Measurements from ENCODE around the gene H3-3A.
"Not testable (repeated sequence)": the region's sequence is repeated elsewhere in the genome, so short reads cannot be mapped to it uniquely, and the experiment has no call there.

DNA sequence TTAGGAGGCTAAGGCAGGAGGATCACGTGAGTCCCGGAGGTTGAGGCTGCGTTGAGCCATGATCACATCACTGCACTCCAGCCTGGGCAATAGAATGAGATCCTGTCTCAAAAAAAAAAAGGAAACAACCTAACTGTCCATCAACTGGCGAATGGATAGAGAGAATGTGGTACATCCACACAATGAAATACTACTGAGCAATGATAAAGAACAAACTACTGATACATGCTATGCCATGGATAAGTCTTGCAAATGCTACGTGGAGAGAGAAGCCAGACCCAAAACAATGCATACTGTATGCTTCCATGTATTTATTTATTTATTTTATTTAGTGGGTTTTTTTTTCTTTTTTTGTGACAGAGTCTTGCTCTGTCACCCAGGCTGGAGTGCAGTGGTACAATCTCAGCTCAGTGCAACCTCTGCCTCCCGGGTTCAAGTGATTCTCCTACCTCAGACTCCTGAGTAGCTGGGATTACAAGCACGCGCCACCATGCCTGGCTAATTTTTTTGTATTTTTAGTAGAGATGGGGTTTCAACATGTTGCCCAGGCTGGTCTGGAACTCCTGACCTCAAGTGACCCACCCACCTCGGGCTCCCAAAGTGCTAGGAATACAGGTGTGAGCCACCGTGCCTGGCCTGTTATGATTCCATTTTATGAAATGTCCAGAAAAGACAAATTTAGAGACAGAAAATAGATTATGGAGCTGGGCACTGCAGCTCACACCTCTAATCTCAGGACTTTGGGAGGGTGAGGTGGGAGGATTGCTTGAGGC, 29.7 kb downstream of the H3-3A start:
- TF ChIP-seq POLR2AphosphoS5 (IDR thresholded peaks at IDR 0.05; ENCODE audit: low read depth); EZH2phosphoT487 (IDR thresholded peaks at IDR 0.05; ENCODE audit: unreplicated experiment); EZH2 (IDR thresholded peaks at IDR 0.05; ENCODE audit: low read depth, unreplicated experiment); ZNF331 (CRISPR knock-in tag; IDR thresholded peaks at IDR 0.05; ENCODE audit: low read depth); ZNF114 (CRISPR knock-in tag; IDR thresholded peaks at IDR 0.05); JUNB (IDR thresholded peaks at IDR 0.05; ENCODE audit: unreplicated experiment); STAT1 (IDR thresholded peaks at IDR 0.05; ENCODE audit: unreplicated experiment); NANOG (IDR thresholded peaks at IDR 0.05; ENCODE audit: borderline replicate concordance): not testable (repeated sequence)
- TF ChIP-seq, protein P1, sequence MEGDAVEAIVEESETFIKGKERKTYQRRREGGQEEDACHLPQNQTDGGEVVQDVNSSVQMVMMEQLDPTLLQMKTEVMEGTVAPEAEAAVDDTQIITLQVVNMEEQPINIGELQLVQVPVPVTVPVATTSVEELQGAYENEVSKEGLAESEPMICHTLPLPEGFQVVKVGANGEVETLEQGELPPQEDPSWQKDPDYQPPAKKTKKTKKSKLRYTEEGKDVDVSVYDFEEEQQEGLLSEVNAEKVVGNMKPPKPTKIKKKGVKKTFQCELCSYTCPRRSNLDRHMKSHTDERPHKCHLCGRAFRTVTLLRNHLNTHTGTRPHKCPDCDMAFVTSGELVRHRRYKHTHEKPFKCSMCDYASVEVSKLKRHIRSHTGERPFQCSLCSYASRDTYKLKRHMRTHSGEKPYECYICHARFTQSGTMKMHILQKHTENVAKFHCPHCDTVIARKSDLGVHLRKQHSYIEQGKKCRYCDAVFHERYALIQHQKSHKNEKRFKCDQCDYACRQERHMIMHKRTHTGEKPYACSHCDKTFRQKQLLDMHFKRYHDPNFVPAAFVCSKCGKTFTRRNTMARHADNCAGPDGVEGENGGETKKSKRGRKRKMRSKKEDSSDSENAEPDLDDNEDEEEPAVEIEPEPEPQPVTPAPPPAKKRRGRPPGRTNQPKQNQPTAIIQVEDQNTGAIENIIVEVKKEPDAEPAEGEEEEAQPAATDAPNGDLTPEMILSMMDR (conservative IDR thresholded peaks at IDR 0.05; ENCODE audit: low read depth in 2 of 2), result not testable (repeated sequence)
- TF ChIP-seq, protein P2, sequence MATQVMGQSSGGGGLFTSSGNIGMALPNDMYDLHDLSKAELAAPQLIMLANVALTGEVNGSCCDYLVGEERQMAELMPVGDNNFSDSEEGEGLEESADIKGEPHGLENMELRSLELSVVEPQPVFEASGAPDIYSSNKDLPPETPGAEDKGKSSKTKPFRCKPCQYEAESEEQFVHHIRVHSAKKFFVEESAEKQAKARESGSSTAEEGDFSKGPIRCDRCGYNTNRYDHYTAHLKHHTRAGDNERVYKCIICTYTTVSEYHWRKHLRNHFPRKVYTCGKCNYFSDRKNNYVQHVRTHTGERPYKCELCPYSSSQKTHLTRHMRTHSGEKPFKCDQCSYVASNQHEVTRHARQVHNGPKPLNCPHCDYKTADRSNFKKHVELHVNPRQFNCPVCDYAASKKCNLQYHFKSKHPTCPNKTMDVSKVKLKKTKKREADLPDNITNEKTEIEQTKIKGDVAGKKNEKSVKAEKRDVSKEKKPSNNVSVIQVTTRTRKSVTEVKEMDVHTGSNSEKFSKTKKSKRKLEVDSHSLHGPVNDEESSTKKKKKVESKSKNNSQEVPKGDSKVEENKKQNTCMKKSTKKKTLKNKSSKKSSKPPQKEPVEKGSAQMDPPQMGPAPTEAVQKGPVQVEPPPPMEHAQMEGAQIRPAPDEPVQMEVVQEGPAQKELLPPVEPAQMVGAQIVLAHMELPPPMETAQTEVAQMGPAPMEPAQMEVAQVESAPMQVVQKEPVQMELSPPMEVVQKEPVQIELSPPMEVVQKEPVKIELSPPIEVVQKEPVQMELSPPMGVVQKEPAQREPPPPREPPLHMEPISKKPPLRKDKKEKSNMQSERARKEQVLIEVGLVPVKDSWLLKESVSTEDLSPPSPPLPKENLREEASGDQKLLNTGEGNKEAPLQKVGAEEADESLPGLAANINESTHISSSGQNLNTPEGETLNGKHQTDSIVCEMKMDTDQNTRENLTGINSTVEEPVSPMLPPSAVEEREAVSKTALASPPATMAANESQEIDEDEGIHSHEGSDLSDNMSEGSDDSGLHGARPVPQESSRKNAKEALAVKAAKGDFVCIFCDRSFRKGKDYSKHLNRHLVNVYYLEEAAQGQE (IDR thresholded peaks at IDR 0.05; ENCODE audit: unreplicated experiment), result not testable (repeated sequence)
- TF ChIP-seq, protein P3, sequence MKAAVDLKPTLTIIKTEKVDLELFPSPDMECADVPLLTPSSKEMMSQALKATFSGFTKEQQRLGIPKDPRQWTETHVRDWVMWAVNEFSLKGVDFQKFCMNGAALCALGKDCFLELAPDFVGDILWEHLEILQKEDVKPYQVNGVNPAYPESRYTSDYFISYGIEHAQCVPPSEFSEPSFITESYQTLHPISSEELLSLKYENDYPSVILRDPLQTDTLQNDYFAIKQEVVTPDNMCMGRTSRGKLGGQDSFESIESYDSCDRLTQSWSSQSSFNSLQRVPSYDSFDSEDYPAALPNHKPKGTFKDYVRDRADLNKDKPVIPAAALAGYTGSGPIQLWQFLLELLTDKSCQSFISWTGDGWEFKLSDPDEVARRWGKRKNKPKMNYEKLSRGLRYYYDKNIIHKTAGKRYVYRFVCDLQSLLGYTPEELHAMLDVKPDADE (IDR thresholded peaks at IDR 0.05), result not testable (repeated sequence)
- TF ChIP-seq, protein P4, sequence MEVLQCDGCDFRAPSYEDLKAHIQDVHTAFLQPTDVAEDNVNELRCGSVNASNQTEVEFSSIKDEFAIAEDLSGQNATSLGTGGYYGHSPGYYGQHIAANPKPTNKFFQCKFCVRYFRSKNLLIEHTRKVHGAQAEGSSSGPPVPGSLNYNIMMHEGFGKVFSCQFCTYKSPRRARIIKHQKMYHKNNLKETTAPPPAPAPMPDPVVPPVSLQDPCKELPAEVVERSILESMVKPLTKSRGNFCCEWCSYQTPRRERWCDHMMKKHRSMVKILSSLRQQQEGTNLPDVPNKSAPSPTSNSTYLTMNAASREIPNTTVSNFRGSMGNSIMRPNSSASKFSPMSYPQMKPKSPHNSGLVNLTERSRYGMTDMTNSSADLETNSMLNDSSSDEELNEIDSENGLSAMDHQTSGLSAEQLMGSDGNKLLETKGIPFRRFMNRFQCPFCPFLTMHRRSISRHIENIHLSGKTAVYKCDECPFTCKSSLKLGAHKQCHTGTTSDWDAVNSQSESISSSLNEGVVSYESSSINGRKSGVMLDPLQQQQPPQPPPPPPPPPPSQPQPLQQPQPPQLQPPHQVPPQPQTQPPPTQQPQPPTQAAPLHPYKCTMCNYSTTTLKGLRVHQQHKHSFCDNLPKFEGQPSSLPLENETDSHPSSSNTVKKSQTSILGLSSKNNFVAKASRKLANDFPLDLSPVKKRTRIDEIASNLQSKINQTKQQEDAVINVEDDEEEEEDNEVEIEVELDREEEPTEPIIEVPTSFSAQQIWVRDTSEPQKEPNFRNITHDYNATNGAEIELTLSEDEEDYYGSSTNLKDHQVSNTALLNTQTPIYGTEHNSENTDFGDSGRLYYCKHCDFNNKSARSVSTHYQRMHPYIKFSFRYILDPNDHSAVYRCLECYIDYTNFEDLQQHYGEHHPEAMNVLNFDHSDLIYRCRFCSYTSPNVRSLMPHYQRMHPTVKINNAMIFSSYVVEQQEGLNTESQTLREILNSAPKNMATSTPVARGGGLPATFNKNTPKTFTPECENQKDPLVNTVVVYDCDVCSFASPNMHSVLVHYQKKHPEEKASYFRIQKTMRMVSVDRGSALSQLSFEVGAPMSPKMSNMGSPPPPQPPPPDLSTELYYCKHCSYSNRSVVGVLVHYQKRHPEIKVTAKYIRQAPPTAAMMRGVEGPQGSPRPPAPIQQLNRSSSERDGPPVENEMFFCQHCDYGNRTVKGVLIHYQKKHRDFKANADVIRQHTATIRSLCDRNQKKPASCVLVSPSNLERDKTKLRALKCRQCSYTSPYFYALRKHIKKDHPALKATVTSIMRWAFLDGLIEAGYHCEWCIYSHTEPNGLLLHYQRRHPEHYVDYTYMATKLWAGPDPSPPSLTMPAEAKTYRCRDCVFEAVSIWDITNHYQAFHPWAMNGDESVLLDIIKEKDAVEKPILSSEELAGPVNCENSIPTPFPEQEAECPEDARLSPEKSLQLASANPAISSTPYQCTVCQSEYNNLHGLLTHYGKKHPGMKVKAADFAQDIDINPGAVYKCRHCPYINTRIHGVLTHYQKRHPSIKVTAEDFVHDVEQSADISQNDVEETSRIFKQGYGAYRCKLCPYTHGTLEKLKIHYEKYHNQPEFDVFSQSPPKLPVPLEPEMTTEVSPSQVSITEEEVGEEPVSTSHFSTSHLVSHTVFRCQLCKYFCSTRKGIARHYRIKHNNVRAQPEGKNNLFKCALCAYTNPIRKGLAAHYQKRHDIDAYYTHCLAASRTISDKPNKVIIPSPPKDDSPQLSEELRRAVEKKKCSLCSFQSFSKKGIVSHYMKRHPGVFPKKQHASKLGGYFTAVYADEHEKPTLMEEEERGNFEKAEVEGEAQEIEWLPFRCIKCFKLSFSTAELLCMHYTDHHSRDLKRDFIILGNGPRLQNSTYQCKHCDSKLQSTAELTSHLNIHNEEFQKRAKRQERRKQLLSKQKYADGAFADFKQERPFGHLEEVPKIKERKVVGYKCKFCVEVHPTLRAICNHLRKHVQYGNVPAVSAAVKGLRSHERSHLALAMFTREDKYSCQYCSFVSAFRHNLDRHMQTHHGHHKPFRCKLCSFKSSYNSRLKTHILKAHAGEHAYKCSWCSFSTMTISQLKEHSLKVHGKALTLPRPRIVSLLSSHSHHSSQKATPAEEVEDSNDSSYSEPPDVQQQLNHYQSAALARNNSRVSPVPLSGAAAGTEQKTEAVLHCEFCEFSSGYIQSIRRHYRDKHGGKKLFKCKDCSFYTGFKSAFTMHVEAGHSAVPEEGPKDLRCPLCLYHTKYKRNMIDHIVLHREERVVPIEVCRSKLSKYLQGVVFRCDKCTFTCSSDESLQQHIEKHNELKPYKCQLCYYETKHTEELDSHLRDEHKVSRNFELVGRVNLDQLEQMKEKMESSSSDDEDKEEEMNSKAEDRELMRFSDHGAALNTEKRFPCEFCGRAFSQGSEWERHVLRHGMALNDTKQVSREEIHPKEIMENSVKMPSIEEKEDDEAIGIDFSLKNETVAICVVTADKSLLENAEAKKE (CRISPR knock-in tag; IDR thresholded peaks at IDR 0.05), result not testable (repeated sequence)

All from GM23338 (cell line).